CD4-positive, alpha-beta T cell treated with Interferon alpha-2 for 1 hour (primary cell): ENCODE measurements around the gene SEC23IP.
"Not testable (repeated sequence)": the region's sequence is repeated elsewhere in the genome, so short reads cannot be mapped to it uniquely, and the experiment has no call there.

Source experiments
- DNase-seq, 2 donors: peaks; one replicate each; pipeline ENCODE4 v3.0.0-alpha.2; 2020 to 2022

Gene SEC23IP

DNA sequence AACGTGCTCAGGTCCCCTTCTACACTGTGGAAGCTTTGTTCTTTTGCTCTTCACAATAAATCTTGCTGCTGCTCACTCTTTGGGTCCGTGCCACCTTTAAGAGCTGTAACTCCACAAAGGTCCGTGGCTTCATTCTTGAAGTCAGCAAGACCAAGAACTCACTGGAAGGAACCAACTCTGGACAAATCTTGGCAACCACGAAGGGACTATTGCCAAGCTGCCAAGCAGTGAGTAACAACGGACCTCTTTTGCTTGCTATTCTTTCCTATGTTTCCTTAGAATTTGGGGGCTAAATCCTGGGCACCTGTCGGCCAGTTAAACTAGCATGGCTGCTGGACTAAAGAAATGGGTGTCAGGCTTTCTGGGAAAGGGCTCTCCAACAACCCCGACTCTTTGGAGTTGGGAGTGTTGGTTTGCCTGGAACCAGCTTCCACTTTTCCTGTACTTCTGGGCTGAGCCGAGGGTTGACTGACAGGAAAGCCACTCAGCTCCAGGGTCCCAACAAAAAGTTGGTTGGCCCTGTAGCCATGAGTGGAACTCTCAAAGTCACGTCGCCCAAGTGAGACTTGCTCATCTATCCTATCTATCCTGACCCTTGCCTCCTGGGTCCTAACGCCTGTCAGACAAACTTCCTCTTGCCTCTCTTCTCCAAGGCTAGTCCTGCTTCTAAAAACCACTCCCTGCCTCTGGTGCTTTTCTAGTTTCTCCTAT is 8.5 kb upstream of the SEC23IP start:
- DNase-seq, result not testable (repeated sequence)

DNA sequence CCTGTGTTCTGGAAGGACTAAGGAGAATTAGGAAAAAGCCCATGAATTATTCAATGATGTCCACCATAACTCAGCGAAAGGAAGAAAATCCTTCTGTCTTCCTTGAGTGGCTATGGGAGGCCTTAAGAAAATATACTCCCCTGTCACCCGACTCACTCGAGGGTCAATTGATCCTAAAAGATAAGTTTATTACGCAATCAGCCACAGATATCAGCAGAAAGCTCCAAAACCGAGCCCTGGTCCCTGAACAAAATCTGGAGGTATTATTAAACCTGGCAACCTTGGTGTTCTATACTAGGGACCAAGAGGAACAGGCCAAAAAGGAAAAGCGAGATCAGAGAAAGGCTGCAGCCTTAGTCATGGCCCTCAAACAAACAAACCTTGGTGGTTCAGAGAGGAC is 6.5 kb upstream of the SEC23IP start:
- DNase-seq, result not testable (repeated sequence)

DNA sequence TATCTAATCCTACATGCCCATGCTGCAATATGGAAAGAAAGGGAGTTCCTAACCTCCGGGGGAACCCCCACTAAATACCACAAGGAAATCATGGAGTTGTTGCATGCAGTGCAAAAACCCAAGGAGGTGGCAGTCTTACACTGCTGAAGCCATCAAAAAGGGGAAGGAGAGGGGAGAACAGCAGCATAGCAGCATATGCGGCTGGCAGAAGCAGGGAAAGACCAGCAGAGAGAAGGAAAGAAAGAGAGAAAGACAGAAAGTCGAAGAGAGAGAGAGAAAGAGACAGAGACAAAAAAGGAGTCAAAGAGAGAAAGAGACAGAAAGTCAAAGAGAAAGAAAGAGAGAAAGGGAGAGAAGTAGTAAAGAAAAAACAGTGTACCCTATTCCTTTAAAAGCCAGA is 3.8 kb upstream of the SEC23IP start:
- not testable (repeated sequence) for DNase-seq

DNA sequence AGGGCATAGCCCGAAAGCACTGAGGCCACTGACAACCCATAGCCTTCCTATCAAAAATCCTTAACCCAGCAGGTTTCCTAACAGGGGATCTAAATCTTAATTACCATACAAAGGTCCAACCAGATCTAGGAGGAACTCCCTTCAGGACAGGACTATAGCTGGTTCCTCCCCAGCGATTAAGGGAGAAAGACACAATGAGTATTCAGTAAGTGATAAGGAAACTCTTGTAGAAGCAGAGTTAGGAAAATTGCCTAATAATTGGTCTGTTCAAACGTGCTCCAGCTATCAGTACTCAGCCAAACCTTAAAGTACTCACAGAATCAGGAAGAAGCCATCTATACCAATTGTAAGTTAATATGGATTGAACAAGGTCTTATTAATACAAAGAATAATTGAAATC is 3.3 kb upstream of the SEC23IP start:
- DNase-seq, result not testable (repeated sequence)

DNA sequence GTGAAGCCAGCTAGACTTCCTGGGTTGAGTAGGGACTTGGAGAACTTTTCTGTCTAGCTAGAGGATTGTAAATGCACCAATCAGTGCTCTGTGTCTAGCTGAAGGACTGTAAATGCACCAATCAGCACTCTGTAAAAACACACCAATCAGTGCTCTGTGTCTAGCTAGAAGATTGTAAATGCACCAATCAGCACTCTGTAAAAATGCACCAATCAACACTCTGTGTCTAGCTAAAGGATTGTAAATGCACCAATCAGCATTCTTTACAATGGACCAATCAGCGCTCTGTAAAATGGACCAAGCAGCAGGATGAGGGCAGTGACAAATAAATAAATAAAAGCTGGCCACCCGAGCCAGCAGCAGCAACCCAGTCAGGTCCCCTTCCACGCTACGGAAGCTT is 2.2 kb upstream of the SEC23IP start:
- not testable (repeated sequence) for DNase-seq

DNA sequence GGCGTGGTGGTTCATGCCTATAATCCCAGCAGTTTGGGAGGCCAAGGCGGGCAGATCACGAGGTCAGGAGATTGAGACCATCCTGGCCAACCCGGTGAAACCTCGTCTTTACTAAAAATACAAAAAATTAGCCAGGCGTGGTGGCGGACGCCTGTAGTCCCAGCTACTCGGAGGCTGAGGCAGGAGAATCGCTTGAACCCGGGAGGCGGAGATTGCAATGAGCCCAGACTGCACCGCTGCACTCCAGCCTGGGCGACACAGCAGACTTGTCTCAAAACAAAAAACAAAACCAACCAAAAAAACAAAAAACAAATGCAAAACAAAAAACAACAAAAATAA is 712 bp upstream of the SEC23IP start:
- DNase-seq, result not testable (repeated sequence)

DNA sequence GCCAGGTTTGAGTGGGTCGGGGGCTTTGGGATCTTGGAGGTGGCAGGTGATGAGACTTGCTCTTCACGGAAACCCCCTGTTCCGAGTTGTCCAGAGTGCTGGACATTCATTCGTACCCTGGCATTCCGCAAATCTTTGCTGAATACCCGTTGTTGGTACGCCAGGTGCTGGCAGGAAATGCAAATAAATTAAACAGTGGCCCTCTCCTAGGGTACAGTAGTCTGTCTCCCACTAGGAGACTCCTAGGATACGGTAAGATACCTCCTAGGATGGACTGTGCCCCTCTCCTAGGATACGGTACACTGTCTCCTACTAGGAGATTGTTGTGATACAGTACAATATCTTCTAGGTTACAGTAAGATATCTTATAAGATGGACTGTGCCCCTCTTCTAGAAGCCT is 544 bp downstream of the SEC23IP start:
- DNase-seq, result no peak

DNA sequence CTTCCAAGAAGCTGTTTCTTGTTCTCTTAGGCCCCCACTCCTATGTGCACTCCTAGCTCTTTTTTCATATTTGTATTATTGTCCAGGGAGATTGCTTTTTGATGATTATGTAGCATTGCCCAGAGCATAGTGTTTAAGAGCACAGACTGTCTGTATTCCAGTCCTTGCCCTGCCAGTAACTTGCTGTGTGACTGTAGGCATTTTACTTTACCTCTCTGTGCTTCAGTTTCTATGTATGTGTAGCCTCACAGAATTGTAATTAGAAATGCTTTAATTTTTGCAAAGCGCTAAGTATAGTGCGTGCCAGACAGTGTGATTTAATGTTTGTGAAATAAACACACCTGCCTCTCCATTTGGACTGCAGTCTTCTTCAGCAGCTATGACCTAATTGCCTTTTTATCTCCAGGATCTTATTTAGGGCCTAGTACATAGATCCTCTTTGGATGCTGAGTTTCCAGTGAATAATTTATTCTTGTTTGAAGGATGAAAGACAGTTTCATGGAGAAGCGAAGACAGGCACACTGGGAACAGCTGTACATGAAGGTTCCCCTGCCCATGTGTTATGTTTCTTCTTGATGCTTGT is 1.4 kb downstream of the SEC23IP start:
- DNase-seq, result no peak

DNA sequence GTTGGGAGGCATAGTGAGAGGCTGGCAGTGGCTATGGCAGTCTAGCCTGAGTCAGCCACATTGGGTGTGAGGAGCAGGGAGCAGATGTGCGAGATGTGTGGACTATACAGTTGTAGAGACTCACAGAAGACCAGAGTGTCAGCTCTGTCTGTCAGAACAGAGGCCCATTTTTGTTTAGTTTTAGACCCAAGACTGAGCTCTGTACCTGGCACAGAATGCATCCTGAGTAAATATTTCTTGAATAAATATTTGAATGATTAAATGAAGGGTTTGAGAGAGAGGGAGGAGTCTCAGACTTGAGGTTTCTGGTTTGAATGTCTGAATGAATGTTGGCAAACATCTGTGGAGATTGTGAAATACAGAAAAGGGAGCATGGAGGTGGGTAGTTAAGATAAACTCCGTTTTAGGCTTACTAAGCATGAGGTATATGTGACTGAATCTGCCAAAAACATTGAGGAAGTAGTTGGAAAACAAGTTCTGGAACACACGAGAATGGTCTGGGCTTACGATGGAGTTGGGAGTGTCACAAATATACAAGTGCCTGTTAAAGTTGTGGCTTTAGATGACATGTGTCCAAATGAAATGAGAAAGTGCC is 3.6 kb downstream of the SEC23IP start:
- DNase-seq, result no peak

DNA sequence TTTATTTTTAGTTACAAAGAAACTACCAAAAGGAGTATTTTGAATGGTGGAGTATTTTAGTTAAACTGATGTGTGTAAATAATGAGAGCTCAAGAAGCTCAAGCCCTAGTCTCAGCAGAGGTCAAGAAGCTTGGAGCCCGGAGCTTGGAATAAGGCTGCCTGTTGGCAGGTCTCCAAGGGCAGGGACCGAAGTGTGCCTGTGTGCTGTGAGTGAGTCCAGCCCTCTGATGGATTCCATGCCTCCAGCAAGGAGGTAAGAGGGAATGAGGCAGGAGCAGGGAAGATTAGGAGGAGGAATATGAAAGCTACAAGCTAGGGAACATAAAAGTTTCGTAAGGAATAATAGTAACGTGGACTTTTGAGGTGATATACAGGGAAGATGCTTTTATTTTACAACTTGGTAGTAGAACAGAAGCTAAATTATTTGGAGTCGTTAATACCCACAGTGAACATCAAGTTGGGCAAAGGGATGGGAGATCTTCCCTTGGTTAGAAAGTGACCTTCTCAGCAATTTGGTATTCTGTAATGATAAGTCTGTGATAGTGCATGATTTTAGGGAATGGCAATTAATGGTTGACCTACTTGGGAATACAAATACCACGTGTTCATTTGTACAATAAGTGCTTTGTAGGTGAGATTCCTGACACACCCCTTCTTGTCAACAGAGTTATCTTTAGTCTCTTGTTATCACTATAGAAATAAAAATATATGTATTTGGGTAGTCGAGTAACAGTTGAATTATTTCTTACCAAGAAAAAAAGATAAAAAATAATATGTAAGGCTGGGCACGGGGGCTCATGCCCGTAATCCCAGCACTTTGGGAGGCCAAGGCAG is 4.6 kb downstream of the SEC23IP start:
- DNase-seq, result no peak

DNA sequence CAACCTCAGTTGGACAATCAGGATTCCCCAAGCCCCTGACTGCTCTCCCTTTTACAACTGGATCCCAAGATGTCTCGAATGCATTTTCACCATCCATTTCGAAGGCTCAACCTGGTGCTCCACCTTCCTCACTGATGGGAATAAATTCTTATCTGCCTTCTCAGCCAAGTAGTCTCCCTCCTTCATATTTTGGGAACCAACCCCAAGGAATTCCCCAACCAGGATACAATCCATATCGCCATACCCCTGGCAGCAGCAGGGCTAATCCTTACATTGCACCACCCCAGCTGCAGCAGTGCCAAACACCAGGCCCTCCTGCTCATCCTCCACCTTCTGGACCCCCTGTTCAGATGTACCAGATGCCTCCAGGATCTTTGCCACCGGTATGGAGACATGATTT is 6.0 kb downstream of the SEC23IP start:
- no peak for DNase-seq

DNA sequence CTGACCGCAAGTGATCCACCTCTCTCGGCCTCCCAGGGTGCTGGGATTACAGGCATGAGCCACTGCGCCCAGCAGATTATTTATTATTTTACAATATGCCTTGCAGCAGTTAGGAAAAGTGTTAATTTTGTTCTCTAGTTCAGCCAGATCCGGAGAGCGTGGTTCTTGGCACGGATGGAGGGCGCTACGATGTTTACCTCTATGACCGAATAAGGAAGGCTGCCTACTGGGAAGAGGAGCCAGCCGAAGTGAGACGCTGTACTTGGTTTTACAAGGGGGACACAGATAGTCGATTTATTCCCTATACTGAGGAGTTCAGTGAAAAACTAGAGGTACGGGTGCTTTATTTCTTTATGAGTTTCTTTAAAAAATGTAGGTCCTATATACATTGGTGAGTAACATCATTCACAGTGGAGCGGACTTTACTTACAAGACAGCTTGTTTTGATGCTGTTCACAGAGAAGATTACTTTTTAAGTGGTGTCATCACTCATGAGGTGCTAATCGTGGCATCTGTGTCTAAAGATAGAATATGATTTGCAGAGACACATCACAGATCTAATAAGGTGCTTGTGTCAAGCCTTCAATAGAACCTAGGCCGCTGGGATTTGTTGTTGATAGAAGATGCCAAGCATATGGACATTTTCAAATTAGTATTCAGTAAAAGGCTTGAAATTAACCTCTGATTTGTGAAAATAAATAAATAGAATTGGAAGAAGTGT is 11.6 kb downstream of the SEC23IP start:
- no peak for DNase-seq

DNA sequence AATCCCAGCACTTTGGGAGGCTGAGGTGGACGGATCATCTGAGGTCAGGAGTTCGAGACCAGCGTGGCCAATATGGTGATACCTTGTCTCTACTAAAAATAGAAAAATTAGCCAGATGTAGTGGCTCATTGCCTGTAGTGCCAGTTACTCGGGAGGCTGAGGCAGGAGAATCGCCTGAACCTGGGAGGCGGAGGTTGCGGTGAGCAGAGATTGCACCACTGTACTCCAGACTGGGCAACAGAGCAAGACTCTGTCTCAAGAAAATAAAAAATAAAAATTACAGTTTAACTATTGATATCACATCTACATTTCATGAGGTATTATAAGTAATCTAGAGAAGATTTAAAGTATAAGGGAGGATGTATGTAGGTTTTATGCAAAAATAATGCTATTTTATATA is 15.2 kb downstream of the SEC23IP start:
- DNase-seq, result not testable (repeated sequence)

DNA sequence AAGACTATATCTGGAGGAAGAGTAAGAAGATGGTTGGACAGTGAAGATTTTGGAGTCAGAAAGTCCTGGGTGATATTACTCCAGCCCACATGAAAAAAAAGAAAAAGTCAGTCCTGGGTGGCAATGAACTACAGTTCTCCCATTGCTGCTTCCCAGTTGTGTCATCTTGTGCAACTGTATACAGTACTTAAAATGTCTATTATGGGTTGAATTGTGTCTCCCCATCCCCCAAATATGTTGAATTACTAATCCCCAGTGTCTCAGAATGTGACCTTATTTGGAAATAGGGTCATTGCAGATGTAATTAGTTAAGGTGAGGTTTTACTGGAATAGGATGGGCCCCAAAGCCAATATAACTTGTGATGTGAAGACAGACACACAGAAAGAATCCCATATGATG is 15.6 kb downstream of the SEC23IP start:
- DNase-seq, result no peak

DNA sequence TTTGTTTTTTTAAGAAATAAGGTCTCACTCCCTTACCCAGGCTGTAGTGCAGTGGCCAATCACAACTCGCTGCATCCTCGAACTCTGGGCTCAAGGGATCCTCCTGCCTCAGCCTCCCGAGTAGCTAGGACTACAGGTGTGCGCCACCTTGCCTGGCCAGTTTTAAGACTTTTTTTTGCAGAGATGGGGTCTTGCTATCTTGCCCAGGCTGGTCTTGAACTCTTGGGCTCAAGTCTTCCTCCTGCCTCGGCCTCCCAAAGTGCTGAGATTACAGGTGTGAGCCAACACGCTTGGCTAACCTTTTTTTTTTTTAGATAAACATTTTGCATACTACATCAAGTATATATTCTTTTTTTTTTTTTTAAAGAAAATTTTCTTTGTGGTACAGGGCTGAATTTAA is 18.2 kb downstream of the SEC23IP start:
- no peak for DNase-seq

DNA sequence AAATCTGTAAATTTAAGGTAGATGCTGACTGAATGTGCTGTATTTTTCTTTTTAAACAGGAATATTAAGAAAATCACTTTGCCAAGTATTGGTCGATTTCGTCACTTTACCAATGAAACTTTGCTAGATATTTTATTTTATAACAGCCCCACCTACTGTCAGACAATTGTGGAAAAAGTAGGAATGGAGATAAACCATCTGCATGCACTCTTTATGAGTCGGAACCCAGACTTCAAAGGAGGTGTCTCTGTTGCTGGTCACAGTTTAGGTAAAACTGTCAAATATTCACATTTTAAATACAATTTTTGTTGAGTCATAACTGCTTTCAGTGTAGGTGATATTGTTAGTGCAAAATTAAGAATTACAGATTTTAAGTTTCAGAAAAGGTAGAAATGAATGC is 25.2 kb downstream of the SEC23IP start:
- no peak for DNase-seq

DNA sequence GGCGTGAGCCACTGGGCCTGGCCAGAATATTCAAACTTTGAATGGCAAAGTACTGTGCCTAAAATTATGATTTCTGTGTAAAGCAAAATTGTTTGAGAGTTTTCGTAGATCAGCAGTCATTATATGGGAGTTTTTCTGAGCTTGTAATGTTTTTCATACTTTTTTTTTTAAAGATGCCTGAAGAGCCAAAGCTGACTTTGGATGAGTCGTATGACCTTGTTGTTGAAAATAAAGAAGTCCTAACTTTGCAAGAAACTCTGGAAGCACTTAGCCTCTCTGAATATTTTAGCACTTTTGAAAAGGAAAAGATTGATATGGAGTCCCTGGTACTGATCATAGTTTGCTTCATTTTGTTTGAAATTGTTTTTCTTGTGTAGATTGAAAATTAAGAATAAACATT is 26.7 kb downstream of the SEC23IP start:
- DNase-seq, result no peak

DNA sequence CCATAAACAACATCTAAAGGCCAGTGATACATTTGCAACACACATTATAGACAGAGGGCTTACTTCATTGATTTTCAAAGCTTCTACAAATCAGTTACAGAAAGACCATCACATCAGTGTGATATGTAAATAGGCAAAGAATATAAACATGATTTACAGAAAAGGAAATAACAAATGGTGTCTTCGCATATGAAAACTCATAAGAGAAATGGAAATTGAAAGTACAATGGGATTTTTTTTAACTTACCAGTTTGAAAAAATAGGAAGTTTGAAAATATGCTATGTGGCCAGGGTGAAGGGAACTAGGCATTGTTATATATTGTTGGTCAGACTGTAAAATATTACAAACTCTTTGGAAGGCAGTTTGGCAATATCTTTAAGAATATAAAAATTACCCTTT is 27.3 kb downstream of the SEC23IP start:
- no peak for DNase-seq

DNA sequence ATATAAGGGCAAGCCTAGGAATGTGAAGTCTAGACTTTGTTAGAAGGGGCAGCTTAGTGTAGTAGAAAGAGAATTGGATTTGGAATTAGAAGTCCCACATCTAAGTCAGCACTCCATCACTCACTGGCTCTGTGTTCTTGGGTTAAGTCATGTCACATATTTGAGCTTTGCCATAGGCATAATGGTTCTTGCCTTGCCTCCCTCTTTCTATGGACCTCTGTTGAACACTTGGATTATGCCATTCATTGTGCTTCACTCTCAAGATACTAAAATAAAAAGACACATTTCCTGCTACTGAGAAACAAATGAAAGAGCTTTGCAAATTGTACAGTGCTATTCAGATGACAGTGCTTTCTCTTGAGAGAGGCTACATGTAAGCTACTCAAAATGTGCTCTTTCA is 35.9 kb downstream of the SEC23IP start:
- DNase-seq, result no peak

DNA sequence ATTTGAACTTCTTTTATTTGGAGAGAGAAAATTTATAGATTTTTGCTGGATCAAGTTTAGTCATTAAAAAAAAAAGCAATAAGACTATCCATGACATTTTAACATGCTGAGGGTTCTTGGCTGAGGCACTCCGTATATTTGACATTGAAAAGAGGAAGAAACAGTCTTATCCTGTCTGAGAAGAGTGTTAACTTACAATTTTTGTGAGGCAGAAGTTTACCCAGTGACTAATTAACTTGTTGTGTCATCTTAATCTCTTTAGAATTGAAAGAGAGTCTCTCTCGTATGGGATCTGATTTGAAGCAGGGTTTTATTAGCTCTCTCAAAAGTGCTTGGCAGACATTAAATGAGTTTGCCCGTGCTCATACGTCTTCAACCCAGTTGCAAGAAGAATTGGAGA is 39.3 kb downstream of the SEC23IP start:
- no peak for DNase-seq

DNA sequence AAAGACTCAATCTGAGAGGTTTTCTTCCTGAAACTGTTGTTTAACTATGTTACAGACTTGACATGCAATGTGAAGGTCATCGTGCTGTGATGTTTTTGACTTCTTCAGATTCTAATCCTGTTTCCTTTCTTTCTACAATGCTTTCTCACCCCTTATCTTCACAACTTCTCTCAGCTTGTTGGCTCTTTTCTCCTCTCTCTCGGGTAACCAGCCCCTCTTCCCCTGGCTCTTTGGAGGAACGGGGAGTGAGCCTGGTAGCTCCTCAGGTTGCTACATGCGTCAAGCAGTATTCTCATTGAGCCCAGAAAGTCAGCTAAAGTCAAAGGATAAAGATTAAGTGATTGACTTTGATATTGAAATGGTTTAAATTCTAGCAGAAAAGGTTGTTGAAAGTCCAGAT is 40.1 kb downstream of the SEC23IP start:
- DNase-seq, result no peak

DNA sequence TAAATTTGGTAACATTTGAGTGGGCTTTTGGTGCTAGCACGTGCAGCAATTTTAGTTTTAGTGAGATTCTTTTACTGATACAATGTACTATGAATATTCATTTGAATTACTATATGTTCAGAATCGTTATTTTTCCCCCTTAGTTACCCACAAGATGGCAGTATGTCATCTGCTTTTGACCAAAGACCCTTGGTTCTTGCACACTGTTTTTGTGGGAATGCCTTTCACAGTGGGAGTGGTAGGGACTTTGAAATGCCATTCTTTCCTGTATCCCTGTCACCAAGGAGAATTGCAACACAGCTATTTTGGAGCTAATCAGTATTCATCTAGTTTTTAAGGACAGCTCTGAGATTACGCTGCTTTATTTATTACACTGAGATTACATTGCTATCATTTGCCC is 40.6 kb downstream of the SEC23IP start:
- DNase-seq, result no peak

DNA sequence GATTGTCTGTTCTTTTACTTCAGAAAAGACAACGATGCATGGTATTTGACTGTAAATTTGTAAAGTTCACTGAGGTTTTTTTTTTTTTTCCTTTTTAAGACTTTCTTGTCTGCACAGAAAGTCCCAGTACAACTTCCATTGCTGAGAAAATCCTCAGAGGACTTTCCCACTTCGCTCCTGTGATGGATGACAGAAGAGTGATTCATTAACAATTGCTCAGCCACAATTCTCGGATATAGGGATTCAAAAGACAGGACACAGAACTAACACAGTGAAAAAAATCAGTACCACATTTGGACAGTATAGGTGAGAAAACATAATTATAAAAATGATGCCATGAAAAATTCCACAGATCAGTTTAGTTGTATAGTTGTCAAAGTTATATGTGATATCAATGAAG is 48.0 kb downstream of the SEC23IP start:
- DNase-seq, result no peak
